HCT116 (cell line): Measurements from ENCODE around the gene TMEM266.

Source experiments
- TF ChIP-seq, protein P1 (sequence below): IDR thresholded peaks from 2 replicates; pipeline ENCODE4 v1.6.1; 2012
- TF ChIP-seq, protein P2 (sequence below), 3 experiments: fragments of 200-600 bp in 1 of 3; sonication (generic) in 1 of 3; IDR thresholded peaks in 2 of 3; conservative IDR thresholded peaks in 1 of 3; 2 replicates each; pipeline ENCODE4 v1.5.1; 2012 to 2017; ENCODE audit warnings: low read depth in 2 of 3, low read length in 2 of 3, antibody characterized with exemption in 1 of 3, borderline replicate concordance in 1 of 3, control low read depth in 1 of 3, mild to moderate bottlenecking in 1 of 3, mixed read lengths in 1 of 3, mixed run types in 1 of 3, moderate library complexity in 1 of 3; ENCODE audit not compliant: insufficient read depth in 1 of 3

DNA sequence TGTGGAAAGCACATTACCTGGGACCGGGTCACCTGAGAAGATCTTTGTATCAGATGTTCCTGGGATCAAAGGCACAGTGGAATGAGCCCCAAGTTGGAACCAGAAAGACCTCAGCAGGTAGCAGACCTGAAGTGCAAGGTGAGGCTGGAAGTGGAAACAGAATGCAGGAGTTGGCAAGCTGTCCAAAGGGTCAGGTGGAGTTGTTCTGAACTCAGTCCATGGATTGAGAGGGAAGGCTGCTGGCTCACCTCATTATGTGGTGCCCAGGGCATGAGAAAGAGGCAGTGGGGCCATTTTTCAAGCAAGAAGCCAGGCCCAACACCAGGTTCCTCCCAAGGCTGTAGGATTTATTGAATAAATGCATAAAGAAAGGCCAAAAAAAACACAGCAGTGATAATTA is 49.3 kb downstream of the TMEM266 start:
- TF ChIP-seq, protein P1, sequence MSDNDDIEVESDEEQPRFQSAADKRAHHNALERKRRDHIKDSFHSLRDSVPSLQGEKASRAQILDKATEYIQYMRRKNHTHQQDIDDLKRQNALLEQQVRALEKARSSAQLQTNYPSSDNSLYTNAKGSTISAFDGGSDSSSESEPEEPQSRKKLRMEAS = no peak
- TF ChIP-seq, protein P2, sequence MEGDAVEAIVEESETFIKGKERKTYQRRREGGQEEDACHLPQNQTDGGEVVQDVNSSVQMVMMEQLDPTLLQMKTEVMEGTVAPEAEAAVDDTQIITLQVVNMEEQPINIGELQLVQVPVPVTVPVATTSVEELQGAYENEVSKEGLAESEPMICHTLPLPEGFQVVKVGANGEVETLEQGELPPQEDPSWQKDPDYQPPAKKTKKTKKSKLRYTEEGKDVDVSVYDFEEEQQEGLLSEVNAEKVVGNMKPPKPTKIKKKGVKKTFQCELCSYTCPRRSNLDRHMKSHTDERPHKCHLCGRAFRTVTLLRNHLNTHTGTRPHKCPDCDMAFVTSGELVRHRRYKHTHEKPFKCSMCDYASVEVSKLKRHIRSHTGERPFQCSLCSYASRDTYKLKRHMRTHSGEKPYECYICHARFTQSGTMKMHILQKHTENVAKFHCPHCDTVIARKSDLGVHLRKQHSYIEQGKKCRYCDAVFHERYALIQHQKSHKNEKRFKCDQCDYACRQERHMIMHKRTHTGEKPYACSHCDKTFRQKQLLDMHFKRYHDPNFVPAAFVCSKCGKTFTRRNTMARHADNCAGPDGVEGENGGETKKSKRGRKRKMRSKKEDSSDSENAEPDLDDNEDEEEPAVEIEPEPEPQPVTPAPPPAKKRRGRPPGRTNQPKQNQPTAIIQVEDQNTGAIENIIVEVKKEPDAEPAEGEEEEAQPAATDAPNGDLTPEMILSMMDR (IDR thresholded peaks at IDR 0.05 in 2 of 3, conservative IDR thresholded peaks at IDR 0.05 in 1 of 3; ENCODE audit: borderline replicate concordance in 1 of 3, insufficient read depth in 1 of 3, low read depth in 2 of 3, low read length in 2 of 3) = no peak
